ENCODE results near the gene SLC25A12.

DNA sequence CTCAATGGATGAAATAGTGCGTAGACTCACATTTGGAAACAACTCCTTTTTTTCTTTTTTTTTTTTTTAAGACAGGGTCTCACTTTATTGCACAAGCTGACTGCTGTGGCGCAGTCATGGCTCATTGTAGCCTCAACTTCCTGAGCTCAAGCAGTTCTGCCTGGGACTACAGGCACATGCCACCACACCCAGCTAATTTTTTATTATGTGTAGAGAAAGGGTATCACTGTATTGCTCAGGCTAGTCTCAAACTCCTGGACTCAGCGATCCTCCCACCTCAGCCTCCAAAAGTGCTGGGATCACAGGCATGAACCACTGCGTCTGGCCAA is 45.7 kb upstream of the SLC25A12 start:
- TF ChIP-seq, protein P1, sequence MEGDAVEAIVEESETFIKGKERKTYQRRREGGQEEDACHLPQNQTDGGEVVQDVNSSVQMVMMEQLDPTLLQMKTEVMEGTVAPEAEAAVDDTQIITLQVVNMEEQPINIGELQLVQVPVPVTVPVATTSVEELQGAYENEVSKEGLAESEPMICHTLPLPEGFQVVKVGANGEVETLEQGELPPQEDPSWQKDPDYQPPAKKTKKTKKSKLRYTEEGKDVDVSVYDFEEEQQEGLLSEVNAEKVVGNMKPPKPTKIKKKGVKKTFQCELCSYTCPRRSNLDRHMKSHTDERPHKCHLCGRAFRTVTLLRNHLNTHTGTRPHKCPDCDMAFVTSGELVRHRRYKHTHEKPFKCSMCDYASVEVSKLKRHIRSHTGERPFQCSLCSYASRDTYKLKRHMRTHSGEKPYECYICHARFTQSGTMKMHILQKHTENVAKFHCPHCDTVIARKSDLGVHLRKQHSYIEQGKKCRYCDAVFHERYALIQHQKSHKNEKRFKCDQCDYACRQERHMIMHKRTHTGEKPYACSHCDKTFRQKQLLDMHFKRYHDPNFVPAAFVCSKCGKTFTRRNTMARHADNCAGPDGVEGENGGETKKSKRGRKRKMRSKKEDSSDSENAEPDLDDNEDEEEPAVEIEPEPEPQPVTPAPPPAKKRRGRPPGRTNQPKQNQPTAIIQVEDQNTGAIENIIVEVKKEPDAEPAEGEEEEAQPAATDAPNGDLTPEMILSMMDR (IDR thresholded peaks at IDR 0.05; ENCODE audit: low read depth, low read length): no peak
- TF ChIP-seq EZH2phosphoT487 (IDR thresholded peaks at IDR 0.05; ENCODE audit: low read depth): no peak

Data from OCI-LY3 (cell line).